ENCODE data around the gene ABHD2. TPM values are rescaled to one million over a fixed set of nuclear protein-coding genes. Genes with fewer than 3 reads are reported as not detected.
"Not testable (repeated sequence)": the region's sequence is repeated elsewhere in the genome, so short reads cannot be mapped to it uniquely, and the experiment has no call there.

The ABHD2 gene
- total RNA-seq, 1 donor from 2014 or later = 32.9 TPM

DNA sequence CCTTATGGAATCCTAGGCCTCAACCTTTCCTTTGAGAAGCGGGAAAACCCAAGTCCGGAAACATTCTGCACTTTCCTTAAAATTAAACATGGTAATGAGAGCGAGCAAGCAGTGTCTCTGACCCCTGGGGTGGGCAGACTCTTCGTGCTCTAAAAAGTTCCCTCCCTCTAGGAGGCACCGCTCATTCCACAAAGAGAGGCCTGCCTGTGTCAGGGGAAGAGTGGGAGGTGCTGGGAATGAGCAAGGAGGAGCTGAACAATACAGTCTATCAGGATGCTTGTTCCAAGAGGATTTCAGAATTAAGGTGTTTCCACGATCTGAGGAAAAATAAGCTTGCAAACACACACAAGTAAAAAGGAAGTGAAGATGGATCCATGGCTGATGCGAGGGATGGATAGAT lies 139.2 kb downstream of the ABHD2 start:
- no peak overlapping the region for H3K4me3 ChIP-seq (ENCODE audit: low read depth, low read length)
- no peak for DNase-seq (ENCODE audit: low read depth)
- TF ChIP-seq, protein P1, sequence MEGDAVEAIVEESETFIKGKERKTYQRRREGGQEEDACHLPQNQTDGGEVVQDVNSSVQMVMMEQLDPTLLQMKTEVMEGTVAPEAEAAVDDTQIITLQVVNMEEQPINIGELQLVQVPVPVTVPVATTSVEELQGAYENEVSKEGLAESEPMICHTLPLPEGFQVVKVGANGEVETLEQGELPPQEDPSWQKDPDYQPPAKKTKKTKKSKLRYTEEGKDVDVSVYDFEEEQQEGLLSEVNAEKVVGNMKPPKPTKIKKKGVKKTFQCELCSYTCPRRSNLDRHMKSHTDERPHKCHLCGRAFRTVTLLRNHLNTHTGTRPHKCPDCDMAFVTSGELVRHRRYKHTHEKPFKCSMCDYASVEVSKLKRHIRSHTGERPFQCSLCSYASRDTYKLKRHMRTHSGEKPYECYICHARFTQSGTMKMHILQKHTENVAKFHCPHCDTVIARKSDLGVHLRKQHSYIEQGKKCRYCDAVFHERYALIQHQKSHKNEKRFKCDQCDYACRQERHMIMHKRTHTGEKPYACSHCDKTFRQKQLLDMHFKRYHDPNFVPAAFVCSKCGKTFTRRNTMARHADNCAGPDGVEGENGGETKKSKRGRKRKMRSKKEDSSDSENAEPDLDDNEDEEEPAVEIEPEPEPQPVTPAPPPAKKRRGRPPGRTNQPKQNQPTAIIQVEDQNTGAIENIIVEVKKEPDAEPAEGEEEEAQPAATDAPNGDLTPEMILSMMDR (conservative IDR thresholded peaks at IDR 0.05; ENCODE audit: low read depth, low read length) = no peak

DNA sequence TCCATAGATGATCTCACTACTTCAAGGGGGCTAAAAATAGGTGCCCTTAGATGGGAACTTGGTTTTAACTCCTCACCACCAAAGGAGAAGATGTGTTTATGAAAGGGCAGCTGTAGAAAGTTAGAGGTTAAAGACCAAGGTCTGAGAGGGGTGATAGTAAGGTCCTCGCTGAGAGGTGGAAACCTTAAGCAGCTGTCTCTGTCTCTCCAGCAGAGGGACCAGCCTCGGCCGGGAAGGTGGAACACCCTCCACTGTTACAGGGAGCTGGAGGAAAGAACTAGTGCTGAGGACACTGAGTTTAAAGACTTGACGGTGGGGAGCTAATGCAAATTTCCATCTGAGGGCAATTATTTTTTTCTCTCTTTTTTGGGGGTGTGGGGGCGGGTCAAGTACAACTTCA lies 142.0 kb downstream of the ABHD2 start:
- TF ChIP-seq, protein P1 (conservative IDR thresholded peaks at IDR 0.05; ENCODE audit: low read depth, low read length) = peak; percentile 25
- DNase-seq (ENCODE audit: low read depth) = no peak
- no peak overlapping the region for H3K4me3 ChIP-seq (ENCODE audit: low read depth, low read length)

DNA sequence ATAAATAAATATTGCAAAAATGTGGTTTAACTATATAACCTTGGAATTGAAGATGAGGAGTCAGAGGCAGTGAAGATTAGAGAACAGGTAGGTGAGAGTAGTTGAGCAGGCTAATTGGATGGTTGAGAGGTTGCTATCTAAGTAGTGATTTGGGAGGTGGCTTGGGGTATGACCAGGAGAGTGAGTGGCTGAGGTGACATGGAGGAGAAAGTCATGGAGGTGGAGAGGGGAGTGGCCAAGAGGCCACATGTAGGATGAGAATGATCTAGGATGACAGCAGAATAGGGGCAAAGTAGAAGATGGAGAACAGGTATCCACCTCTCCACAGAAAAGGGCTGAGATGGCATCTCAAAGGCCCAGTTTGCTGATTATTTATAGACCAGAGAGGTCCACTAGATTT lies 143.6 kb downstream of the ABHD2 start:
- no peak for DNase-seq (ENCODE audit: low read depth)
- TF ChIP-seq, protein P1 (conservative IDR thresholded peaks at IDR 0.05; ENCODE audit: low read depth, low read length) = no peak
- H3K4me3 ChIP-seq (ENCODE audit: low read depth, low read length) = no peak overlapping the region

DNA sequence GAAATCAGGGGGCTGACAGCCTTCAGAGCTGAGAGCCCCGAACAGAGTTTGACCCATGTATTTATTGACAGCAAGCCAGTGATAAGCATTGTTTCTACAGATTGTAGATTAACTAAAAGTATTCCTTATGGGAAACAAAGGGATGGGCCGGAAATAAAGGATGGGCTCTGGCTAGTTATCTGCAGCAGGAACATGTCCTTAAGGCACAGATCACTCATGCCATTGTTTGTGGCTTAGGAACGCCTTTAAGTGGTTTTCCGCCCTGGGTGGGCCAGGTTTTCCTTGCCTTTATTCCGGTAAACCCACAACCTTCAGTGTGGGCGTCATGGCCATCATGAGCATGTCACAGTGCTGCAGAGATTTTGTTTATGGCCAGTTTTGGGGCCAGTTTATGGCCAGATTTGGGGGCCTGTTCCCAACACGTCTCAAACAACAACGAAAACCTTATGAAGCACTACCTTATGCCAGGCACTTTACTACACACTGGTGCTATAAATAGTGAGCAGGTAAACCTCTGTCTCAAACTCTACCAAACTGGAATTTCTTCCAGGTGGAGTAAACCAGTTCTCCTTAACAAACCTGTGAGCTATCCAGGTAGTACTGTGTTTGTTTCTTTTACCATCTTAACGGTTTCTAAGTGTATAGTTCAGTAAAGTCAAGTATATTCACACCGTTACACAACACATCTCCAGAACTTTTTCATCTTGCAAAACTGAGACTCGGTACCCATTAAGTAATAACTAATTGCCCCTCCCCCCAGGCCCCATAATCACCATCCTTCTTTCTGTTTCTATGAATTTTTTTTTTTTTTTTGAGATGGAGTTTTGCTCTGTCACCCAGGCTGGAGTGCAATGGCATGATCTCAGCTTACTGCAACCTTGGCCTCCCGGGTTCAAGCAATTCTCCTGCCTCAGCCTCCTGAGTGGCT lies 151.9 kb downstream of the ABHD2 start:
- not testable (repeated sequence) for DNase-seq (ENCODE audit: low read depth)

DNA sequence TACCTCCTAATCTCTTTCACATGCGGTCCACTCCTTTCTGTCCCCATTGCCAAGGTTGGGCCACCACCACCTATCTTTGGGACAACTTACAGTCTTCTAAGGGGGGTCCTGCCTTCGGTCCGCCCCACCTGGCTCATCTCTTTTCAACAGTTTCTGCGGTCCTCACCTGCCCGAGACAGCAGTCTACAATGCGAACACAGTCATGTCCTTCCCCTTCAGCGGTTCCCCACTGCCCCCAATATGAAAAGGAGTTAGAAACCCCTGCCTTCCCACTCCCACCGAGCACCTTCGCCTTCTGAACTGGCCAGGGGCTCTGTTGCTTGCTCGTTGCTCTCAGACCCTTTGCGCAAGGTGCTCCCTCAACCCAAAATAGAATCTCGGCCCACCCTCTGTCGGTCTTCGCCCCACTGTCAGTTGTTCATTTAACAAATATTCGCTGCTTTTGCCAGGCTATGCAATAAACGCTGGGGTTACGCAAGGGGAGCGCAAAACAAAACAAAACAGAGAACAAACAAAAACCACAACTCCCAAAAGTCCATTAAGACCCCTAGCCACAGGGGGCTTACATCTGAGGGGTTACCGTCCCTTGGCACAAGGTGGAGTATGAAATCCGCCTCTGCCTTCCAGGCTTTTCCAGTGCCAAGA lies 154.9 kb downstream of the ABHD2 start:
- peak overlapping the region; percentile 93 for H3K4me3 ChIP-seq (ENCODE audit: low read depth, low read length)
- peak; percentile 1 for DNase-seq (ENCODE audit: low read depth)
- TF ChIP-seq, protein P1 (conservative IDR thresholded peaks at IDR 0.05; ENCODE audit: low read depth, low read length) = no peak

More for the DNA sequence above, 151.9 kb downstream of the ABHD2 start:
- H3K4me3 ChIP-seq (ENCODE audit: low read depth, low read length) = not testable (repeated sequence)

DNA sequence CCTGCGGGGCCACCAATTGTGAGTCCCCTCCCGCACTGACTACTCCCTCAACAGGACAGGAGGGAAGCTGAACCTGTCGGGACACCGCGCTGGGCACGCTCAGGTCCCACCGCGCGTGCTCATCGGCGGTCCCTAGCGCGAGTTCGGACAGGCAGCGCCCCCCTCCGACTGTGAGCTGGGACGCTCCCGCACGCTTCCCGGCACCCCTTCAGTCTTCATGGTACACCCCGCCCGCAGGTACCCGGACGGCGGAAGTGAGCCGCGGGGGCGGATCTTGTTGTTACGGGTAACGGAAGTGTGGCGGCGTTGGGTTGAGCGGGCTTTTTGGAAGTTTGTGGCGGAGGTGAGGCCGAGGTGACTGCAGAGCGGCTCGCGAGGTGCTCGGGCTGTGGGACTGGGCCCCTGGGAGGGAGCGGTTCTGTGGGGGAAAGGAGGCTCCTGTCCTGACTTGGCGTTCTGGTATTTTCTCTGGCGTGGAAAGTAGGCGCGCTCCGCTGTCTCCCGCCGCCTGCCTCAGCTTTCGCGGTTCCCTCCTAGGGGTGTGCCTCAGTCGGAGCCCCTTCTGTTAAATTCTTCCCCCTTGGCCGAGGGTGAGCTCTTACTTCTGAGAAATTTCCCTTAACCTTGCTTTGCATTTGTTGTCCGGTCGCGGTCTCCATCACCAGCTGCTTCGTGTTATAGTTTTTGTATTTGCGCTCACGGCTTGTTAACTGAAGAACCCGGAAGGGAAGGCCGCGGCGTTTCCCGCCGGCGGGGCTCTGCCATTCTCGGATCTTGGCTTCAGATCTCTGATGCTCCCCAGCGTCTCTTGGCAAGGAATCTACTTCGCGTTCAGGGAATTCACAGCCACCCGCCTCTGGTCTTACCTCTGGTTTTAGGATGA lies 155.7 kb downstream of the ABHD2 start, which contains the start of gene FANCI:
Gene FANCI, plus strand, starts transcription at position 289 of the 883 bp plus-strand sequence. CDS start 3,669 bp downstream, outside the sequence.
- DNase-seq (ENCODE audit: low read depth) = peak; percentile 52
- TF ChIP-seq, protein P1 (conservative IDR thresholded peaks at IDR 0.05; ENCODE audit: low read depth, low read length) = peak; percentile 48

DNA sequence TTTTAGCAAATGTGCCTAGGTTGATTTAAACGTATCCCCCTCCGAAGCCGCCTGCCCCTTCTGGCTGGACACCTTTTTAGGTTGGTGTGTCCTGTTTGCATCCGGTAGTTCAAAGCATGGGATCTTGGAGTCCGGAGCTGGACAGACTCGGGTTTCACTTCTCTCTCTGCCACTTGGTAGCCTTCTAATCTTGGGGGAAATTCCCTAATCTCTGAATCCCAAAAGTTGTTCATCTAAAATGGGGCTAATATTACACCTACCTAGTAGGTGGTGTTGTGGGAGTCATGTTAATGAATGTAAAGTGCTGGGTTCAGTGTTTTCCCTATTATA lies 156.3 kb downstream of the ABHD2 start:
- H3K4me3 ChIP-seq (ENCODE audit: low read depth, low read length) = peak overlapping the region; percentile 93
- TF ChIP-seq, protein P1 (conservative IDR thresholded peaks at IDR 0.05; ENCODE audit: low read depth, low read length) = no peak
- DNase-seq (ENCODE audit: low read depth) = no peak

More for the DNA sequence above, 155.7 kb downstream of the ABHD2 start, which contains the start of gene FANCI:
- H3K4me3 ChIP-seq (ENCODE audit: low read depth, low read length) = peak within 1 kb of the TSS; percentile 93

All from epithelial cell of proximal tubule (primary cell).